NCI-H128 (cell line): Measurements from ENCODE around the gene IL1RAPL1.

Experiments
- DNase-seq: peaks from one replicate; lab custom pipeline; 2025; ENCODE audit not compliant: unreplicated experiment; lab: John Stamatoyannopoulos, UW

Gene IL1RAPL1

GRCh38 chrX:29858714-29859113 lies 1271.5 kb downstream of the IL1RAPL1 start:
- DNase-seq: no peak

- DNase-seq: no peak
These were observed 1275.0 kb downstream of the IL1RAPL1 start for GRCh38 chrX:29862126-29862677.

GRCh38 chrX:29867971-29868370 lies 1280.7 kb downstream of the IL1RAPL1 start:
- no peak for DNase-seq

- no peak for DNase-seq
These were observed 1282.6 kb downstream of the IL1RAPL1 start for GRCh38 chrX:29869837-29870236.

GRCh38 chrX:29870608-29871007 lies 1283.4 kb downstream of the IL1RAPL1 start:
- no peak for DNase-seq

- DNase-seq: no peak
These were observed 1285.6 kb downstream of the IL1RAPL1 start for GRCh38 chrX:29872831-29873230.

- DNase-seq: no peak
These were observed 1289.5 kb downstream of the IL1RAPL1 start for GRCh38 chrX:29876733-29877132.

- DNase-seq: no peak
These were observed 1293.7 kb downstream of the IL1RAPL1 start for GRCh38 chrX:29880977-29881376.

- no peak for DNase-seq
These were observed 1302.8 kb downstream of the IL1RAPL1 start for GRCh38 chrX:29890004-29890403.

GRCh38 chrX:29890646-29891200 lies 1303.5 kb downstream of the IL1RAPL1 start:
- no peak for DNase-seq

GRCh38 chrX:29902004-29902403 lies 1314.8 kb downstream of the IL1RAPL1 start:
- no peak for DNase-seq

- no peak for DNase-seq
These were observed 1316.1 kb downstream of the IL1RAPL1 start for GRCh38 chrX:29903360-29903759.

- no peak for DNase-seq
These were observed 1324.4 kb downstream of the IL1RAPL1 start for GRCh38 chrX:29911673-29912072.

- no peak for DNase-seq
These were observed 1326.4 kb downstream of the IL1RAPL1 start for GRCh38 chrX:29913647-29914046.

GRCh38 chrX:29922607-29923006 lies 1335.4 kb downstream of the IL1RAPL1 start:
- DNase-seq: no peak

GRCh38 chrX:29926056-29926455 lies 1338.8 kb downstream of the IL1RAPL1 start:
- DNase-seq: no peak

GRCh38 chrX:29926659-29927058 lies 1339.4 kb downstream of the IL1RAPL1 start:
- no peak for DNase-seq

- no peak for DNase-seq
These were observed 1348.2 kb downstream of the IL1RAPL1 start for GRCh38 chrX:29935455-29935854.

GRCh38 chrX:29940750-29941149 lies 1353.5 kb downstream of the IL1RAPL1 start:
- no peak for DNase-seq

GRCh38 chrX:29941287-29941686 lies 1354.0 kb downstream of the IL1RAPL1 start:
- DNase-seq: no peak

- no peak for DNase-seq
These were observed 1360.0 kb downstream of the IL1RAPL1 start for GRCh38 chrX:29947225-29947624.

GRCh38 chrX:29948653-29949052 lies 1361.4 kb downstream of the IL1RAPL1 start:
- DNase-seq: no peak

GRCh38 chrX:29952016-29952415 lies 1364.8 kb downstream of the IL1RAPL1 start:
- DNase-seq: no peak
